Colonic mucosa (tissue), 4 donors: ENCODE results near the gene RALGAPB. TPM values are rescaled to one million over a fixed set of nuclear protein-coding genes. Genes with fewer than 3 reads are reported as not detected.

Experiments used
- DNase-seq: peaks from one replicate; pipeline ENCODE4 v3.0.0-alpha.2; 2020
- H3K27ac ChIP-seq: fragments of 200-600 bp; one replicate; pipeline ENCODE4 v1.8.0; 2021
- H3K27me3 ChIP-seq: fragments of 200-600 bp; one replicate; pipeline ENCODE4 v1.8.0; 2021
- H3K36me3 ChIP-seq: fragments of 200-600 bp; one replicate; pipeline ENCODE4 v1.8.0; 2021
- H3K4me1 ChIP-seq: fragments of 200-600 bp; one replicate; pipeline ENCODE4 v1.8.0; 2021; ENCODE audit warnings: mild to moderate bottlenecking
- H3K4me3 ChIP-seq: fragments of 200-600 bp; one replicate; pipeline ENCODE4 v1.8.0; 2021
- H3K9ac ChIP-seq, 2 donors: one replicate each; pipeline ENCODE4 v1.7.0; 2013; ENCODE audit warnings: control low read depth in 2 of 2, low read depth in 2 of 2, low read length in 2 of 2
- H3K9me3 ChIP-seq: fragments of 200-600 bp; one replicate; pipeline ENCODE4 v1.8.0; 2021
- intact Hi-C: fragments of 100-400 bp; cut with DNase I; formaldehyde crosslinking; loops from one replicate; pipeline ENCODE4 v1.14.1; 2022
- total RNA-seq, 2 donors: library from RNA; stranded (reverse); fragmentation: NEBNext Ultra II Directional in 1 of 2; extraction: Animal tissue kit (Norgen Biotek cat#: 25700) in 1 of 2; gene quantifications; one replicate each; pipeline ENCODE4 v1.2.1, GENCODE V29; 2021
- TF ChIP-seq, protein P1 (sequence below): fragments of 200-600 bp; IDR thresholded peaks from one replicate; pipeline ENCODE4 v1.8.0; 2022; ENCODE audit warnings: antibody characterized with exemption, mild to moderate bottlenecking
- donor health status: healthy.
- donor health status: DM: no; HTN: no; CAD: no.
- donor health status: DM: no; HTN: no; CAD: no.

RALGAPB gene
- total RNA-seq, 2 donors from 2014 or later = 30.5 to 33.7 TPM

DNA sequence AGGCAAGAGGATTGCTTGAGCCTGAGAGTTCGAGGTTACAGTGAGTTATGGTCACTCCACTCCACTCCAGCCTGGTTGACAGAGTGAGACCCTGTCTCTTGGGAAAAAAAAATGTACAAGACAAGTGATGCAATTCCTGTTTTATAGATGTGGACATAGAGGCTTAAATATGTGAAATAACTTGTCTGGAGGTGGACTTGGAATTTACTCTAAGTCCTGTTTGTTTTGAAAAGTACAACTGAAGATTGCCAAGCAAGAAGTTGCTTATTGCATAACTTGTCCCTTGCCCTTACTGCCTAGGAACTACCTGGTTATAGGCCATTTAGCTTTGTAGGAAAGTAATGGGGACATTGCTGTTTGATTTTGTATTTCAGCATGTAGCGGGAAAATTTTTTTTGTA is 82.3 kb downstream of the RALGAPB start:
- no peak overlapping the region for H3K27ac ChIP-seq
- H3K36me3 ChIP-seq = peaks cover 13% of the 10 kb centered on the region
- H3K4me3 ChIP-seq = no peak overlapping the region
- TF ChIP-seq, protein P1, sequence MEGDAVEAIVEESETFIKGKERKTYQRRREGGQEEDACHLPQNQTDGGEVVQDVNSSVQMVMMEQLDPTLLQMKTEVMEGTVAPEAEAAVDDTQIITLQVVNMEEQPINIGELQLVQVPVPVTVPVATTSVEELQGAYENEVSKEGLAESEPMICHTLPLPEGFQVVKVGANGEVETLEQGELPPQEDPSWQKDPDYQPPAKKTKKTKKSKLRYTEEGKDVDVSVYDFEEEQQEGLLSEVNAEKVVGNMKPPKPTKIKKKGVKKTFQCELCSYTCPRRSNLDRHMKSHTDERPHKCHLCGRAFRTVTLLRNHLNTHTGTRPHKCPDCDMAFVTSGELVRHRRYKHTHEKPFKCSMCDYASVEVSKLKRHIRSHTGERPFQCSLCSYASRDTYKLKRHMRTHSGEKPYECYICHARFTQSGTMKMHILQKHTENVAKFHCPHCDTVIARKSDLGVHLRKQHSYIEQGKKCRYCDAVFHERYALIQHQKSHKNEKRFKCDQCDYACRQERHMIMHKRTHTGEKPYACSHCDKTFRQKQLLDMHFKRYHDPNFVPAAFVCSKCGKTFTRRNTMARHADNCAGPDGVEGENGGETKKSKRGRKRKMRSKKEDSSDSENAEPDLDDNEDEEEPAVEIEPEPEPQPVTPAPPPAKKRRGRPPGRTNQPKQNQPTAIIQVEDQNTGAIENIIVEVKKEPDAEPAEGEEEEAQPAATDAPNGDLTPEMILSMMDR = no peak
- no peak overlapping the region for H3K9ac ChIP-seq
- intact Hi-C loops = no loop called here
- no peaks in the 10 kb centered on the region for H3K27me3 ChIP-seq
- H3K9me3 ChIP-seq = no peaks in the 10 kb centered on the region
- no peak for DNase-seq
- H3K4me1 ChIP-seq = no peaks in the 10 kb centered on the region

GRCh38 chr20:38555395-38555794 is 82.8 kb downstream of the RALGAPB start:
- H3K27me3 ChIP-seq = no peaks in the 10 kb centered on the region
- no peak overlapping the region for H3K27ac ChIP-seq
- H3K36me3 ChIP-seq = peaks cover 13% of the 10 kb centered on the region
- H3K9ac ChIP-seq = no peak overlapping the region
- TF ChIP-seq, protein P1 = no peak
- no peak overlapping the region for H3K4me3 ChIP-seq
- H3K9me3 ChIP-seq = no peaks in the 10 kb centered on the region
- DNase-seq = no peak
- H3K4me1 ChIP-seq = no peaks in the 10 kb centered on the region
- intact Hi-C loops = no loop called here

GRCh38 chr20:38557174-38557573 is 84.5 kb downstream of the RALGAPB start:
- Histone ChIP-seq H3K4me1 (no peaks in the 10 kb centered on the region), H3K9me3 (no peaks in the 10 kb centered on the region), H3K27me3 (no peaks in the 10 kb centered on the region), H3K4me3 (no peak overlapping the region), H3K27ac (no peak overlapping the region), H3K36me3 (peaks cover 13% of the 10 kb centered on the region), H3K9ac (no peak overlapping the region)
- intact Hi-C loops = no loop called here
- TF ChIP-seq, protein P1 = no peak
- DNase-seq = no peak

DNA sequence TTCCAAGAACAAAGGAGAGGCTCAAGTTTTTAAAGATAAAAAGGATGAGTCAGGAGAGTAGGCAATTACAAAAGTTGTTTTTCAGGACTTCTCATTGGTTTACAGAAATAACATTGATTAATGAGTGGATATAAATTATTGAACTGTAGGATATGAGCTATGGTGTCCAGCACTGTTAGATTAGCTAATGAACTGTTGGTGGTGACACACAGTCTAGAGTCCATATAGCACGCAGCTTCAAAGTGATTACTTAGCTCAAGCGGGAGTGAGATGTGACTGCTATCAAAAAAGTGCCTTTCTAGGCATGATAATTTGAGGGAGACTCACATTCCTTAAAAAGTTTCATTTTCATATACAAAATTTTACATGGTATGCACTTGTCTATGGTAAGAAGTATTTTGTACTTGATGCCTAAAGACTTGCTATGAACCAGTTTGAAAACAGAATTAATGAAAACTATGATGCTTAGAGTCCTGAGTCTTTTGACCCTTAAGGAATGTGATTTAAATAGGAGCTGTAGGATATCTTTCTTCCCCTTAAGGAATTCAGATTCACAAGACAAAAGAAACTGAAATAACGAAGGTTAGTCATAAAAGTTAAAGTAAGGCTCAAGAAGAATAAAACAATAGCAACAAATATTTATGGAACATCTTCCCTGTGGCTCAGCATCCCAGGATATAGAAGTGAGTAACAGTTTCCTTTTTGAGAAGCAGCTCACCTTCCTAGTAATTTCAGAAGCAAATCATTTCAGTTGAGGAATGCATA is 86.1 kb downstream of the RALGAPB start:
- no peak overlapping the region for H3K4me3 ChIP-seq
- no peak for DNase-seq
- H3K27me3 ChIP-seq = no peaks in the 10 kb centered on the region
- no peak overlapping the region for H3K27ac ChIP-seq
- H3K9me3 ChIP-seq = no peaks in the 10 kb centered on the region
- TF ChIP-seq, protein P1 = no peak
- intact Hi-C loops = no loop called here
- no peak overlapping the region for H3K9ac ChIP-seq
- peaks cover 13% of the 10 kb centered on the region for H3K36me3 ChIP-seq
- no peaks in the 10 kb centered on the region for H3K4me1 ChIP-seq

DNA sequence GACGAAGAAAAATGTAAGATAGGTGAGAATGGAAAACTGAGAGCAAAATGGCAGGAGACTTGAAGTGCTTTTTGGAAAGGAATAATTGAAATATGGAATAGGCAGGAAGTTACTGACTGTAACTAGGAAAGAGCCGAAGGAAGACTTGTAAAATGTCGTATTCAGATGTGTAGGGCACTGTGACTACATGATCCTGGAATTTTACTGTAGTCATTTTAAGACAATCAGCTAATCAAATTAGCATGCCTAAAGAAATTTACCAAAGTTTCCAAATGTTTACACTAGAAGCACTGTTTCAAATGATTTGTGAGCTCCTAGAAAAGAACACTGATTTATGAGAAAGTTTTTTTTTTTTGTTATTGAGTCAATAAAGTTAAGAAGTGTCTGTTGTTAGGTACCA is 87.1 kb downstream of the RALGAPB start:
- TF ChIP-seq, protein P1 = no peak
- H3K4me3 ChIP-seq = no peak overlapping the region

More for the DNA sequence above, 87.1 kb downstream of the RALGAPB start:
- H3K36me3 ChIP-seq = peaks cover 12% of the 10 kb centered on the region
- DNase-seq = no peak
- no peak overlapping the region for H3K27ac ChIP-seq
- no peaks in the 10 kb centered on the region for H3K9me3 ChIP-seq
- H3K9ac ChIP-seq = no peak overlapping the region
- no peaks in the 10 kb centered on the region for H3K27me3 ChIP-seq
- no peaks in the 10 kb centered on the region for H3K4me1 ChIP-seq
- intact Hi-C loops = no loop called here
